Measurements from ENCODE around the gene SSTR5. TPM values are rescaled to one million over a fixed set of nuclear protein-coding genes. Genes with fewer than 3 reads are reported as not detected.

The SSTR5 gene
- total RNA-seq, 5 donors from 2014 or later (not counting 1 experiment from before 2014, with no cell fraction given): not detected

GRCh38 chr16:1048442-1049112 lies 24.0 kb upstream of the SSTR5 start:
- Histone ChIP-seq H3K4me1 (ENCODE audit: control insufficient read depth in 1 of 2, extremely low read depth in 1 of 2, insufficient read depth in 2 of 2, low read length in 2 of 2) (peaks cover 0 to 6% of the 10 kb centered on the region in 2 experiments), H3K36me3 (ENCODE audit: control insufficient read depth in 2 of 2, extremely low read depth in 1 of 2, insufficient read depth in 1 of 2, low read length in 1 of 2) (no peaks in the 10 kb centered on the region), H3K27me3 (replicated peaks in 1 of 2; ENCODE audit: control insufficient read depth in 2 of 2, extremely low read depth in 1 of 2, insufficient read depth in 2 of 2, low read length in 1 of 2) (peaks cover 0 to 43% of the 10 kb centered on the region in 2 experiments), H3K4me3 (ENCODE audit: control insufficient read depth in 1 of 2, extremely low read depth in 1 of 2, low read length in 1 of 2) (no peak overlapping the region), H3K27ac (ENCODE audit: low read length) (no peak overlapping the region), H3K9me3 (no peaks in the 10 kb centered on the region)
- ATAC-seq (replicated peaks in 1 of 4): peak; percentile 32 to 62 (median 43)
- peak in 3 of 35 experiments; percentile 20 to 33 (median 21) for DNase-seq
- H3K9me3 Mint-ChIP-seq: no peaks in the 10 kb centered on the region
- WGBS (ENCODE audit: insufficient coverage): 30% methylated on average over 34 of the region's 37 CpGs
- ChIA-PET POLR2A (no interaction called here), CTCF (interaction anchor here in 1 of 2 donors (0.7 kb wide), 1 partner anchor 229 kb away, joined by 9 read pairs; no protein-coding TSS in a partner anchor)
- no peaks in the 10 kb centered on the region for H3K27me3 Mint-ChIP-seq
- no peak overlapping the region for H3K27ac Mint-ChIP-seq
- no peaks in the 10 kb centered on the region for H3K36me3 Mint-ChIP-seq
- no peak overlapping the region for H3K4me3 Mint-ChIP-seq
- H3K4me1 Mint-ChIP-seq: no peaks in the 10 kb centered on the region

DNA sequence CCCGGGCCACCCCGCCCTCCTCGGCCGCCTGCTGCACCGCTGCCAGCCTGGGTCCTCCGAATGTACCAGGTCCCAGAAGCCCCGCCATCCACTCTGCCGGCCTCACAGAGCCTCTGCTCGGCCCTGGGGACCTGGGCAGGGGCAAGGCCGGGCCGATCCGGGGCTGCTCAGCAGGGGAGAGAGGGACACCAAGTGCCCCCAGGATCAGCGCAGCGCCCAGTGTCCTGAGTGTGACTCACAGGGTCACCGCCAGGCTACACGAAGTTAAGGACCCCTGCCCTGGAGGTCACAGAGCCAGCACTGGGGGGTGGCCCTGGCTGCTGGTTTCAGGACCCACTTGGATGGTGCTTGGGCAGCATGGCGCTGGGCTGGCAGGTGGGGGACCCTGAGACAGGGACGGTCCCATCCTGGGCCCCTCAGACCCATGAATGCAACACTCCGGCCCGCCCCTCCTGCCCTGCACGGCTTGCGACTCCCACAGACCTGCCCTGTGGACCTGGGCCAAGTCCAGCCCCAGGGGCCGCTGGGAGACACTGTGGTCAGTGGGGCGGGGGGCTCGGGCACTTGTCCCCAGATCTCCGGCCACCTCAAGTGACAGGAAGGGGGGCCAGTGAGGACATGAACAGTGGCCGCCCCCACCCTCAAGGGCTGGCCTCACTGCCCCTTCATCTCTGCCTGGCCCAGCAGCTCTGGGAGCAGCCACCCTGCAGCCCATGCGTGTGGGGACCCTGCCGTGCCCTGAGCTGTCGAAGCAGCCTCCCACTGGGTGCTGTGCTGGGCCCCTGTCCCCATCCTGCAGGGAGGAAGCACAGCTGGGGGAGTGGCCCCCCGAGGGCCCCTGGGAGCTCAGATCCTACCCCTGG lies 23.2 kb upstream of the SSTR5 start:
- no peaks in the 10 kb centered on the region for H3K4me1 Mint-ChIP-seq
- CTCF ChIA-PET: no interaction called here
- peaks cover 0 to 6% of the 10 kb centered on the region in 2 experiments for H3K4me1 ChIP-seq (ENCODE audit: control insufficient read depth in 1 of 2, extremely low read depth in 1 of 2, insufficient read depth in 2 of 2, low read length in 2 of 2)

GRCh38 chr16:1049976-1050247 lies 22.6 kb upstream of the SSTR5 start:
- no peak overlapping the region for H3K4me3 ChIP-seq (ENCODE audit: control insufficient read depth in 1 of 2, extremely low read depth in 1 of 2, low read length in 1 of 2)
- POLR2A ChIA-PET: no interaction called here
- no peaks in the 10 kb centered on the region for H3K4me1 Mint-ChIP-seq
- H3K36me3 ChIP-seq (ENCODE audit: control insufficient read depth in 2 of 2, extremely low read depth in 1 of 2, insufficient read depth in 1 of 2, low read length in 1 of 2): no peaks in the 10 kb centered on the region
- no peaks in the 10 kb centered on the region for H3K9me3 ChIP-seq
- 84% methylated on average over 11 of the region's 11 CpGs for WGBS (ENCODE audit: insufficient coverage)
- no peaks in the 10 kb centered on the region for H3K9me3 Mint-ChIP-seq
- peaks cover 0 to 7% of the 10 kb centered on the region in 2 experiments for H3K4me1 ChIP-seq (ENCODE audit: control insufficient read depth in 1 of 2, extremely low read depth in 1 of 2, insufficient read depth in 2 of 2, low read length in 2 of 2)
- DNase-seq (no peak), ATAC-seq (replicated peaks in 1 of 4) (no peak)
- no peaks in the 10 kb centered on the region for H3K27me3 Mint-ChIP-seq
- no peak overlapping the region for H3K4me3 Mint-ChIP-seq
- CTCF ChIA-PET: no interaction called here
- H3K27ac ChIP-seq (ENCODE audit: low read length): no peak overlapping the region
- peaks cover 0 to 54% of the 10 kb centered on the region in 2 experiments for H3K27me3 ChIP-seq (replicated peaks in 1 of 2; ENCODE audit: control insufficient read depth in 2 of 2, extremely low read depth in 1 of 2, insufficient read depth in 2 of 2, low read length in 1 of 2)
- H3K36me3 Mint-ChIP-seq: no peaks in the 10 kb centered on the region
- H3K27ac Mint-ChIP-seq: no peak overlapping the region

More for the DNA sequence above, 23.2 kb upstream of the SSTR5 start:
- ATAC-seq (replicated peaks in 1 of 4) (no peak), DNase-seq (no peak)
- H3K27ac ChIP-seq (ENCODE audit: low read length): no peak overlapping the region
- Mint-ChIP-seq H3K27me3 (no peaks in the 10 kb centered on the region), H3K27ac (no peak overlapping the region), H3K9me3 (no peaks in the 10 kb centered on the region), H3K36me3 (no peaks in the 10 kb centered on the region), H3K4me3 (no peak overlapping the region)
- POLR2A ChIA-PET: no interaction called here
- H3K36me3 ChIP-seq (ENCODE audit: control insufficient read depth in 2 of 2, extremely low read depth in 1 of 2, insufficient read depth in 1 of 2, low read length in 1 of 2): no peaks in the 10 kb centered on the region
- H3K4me3 ChIP-seq (ENCODE audit: control insufficient read depth in 1 of 2, extremely low read depth in 1 of 2, low read length in 1 of 2): no peak overlapping the region
- peaks cover 0 to 50% of the 10 kb centered on the region in 2 experiments for H3K27me3 ChIP-seq (replicated peaks in 1 of 2; ENCODE audit: control insufficient read depth in 2 of 2, extremely low read depth in 1 of 2, insufficient read depth in 2 of 2, low read length in 1 of 2)
- WGBS (ENCODE audit: insufficient coverage): 78% methylated on average over 31 of the region's 31 CpGs
- no peaks in the 10 kb centered on the region for H3K9me3 ChIP-seq

- 90% methylated on average over 29 of the region's 30 CpGs for WGBS (ENCODE audit: insufficient coverage)
- Mint-ChIP-seq H3K9me3 (no peaks in the 10 kb centered on the region), H3K4me1 (no peaks in the 10 kb centered on the region), H3K36me3 (no peaks in the 10 kb centered on the region), H3K27ac (no peak overlapping the region), H3K27me3 (no peaks in the 10 kb centered on the region), H3K4me3 (no peak overlapping the region)
- ATAC-seq (replicated peaks in 1 of 4): no peak
- CTCF ChIA-PET: no interaction called here
- H3K27ac ChIP-seq (ENCODE audit: low read length): no peak overlapping the region
- DNase-seq: no peak
- H3K4me1 ChIP-seq (ENCODE audit: control insufficient read depth in 1 of 2, extremely low read depth in 1 of 2, insufficient read depth in 2 of 2, low read length in 2 of 2): peaks cover 0 to 10% of the 10 kb centered on the region in 2 experiments
- peaks cover 0 to 56% of the 10 kb centered on the region in 2 experiments for H3K27me3 ChIP-seq (replicated peaks in 1 of 2; ENCODE audit: control insufficient read depth in 2 of 2, extremely low read depth in 1 of 2, insufficient read depth in 2 of 2, low read length in 1 of 2)
- H3K9me3 ChIP-seq: no peaks in the 10 kb centered on the region
- H3K4me3 ChIP-seq (ENCODE audit: control insufficient read depth in 1 of 2, extremely low read depth in 1 of 2, low read length in 1 of 2): no peak overlapping the region
- POLR2A ChIA-PET: interaction anchor here in 1 of 2 donors (0.5 kb wide), 1 partner anchor 808 kb away, joined by 3 read pairs; no protein-coding TSS in a partner anchor
- H3K36me3 ChIP-seq (ENCODE audit: control insufficient read depth in 2 of 2, extremely low read depth in 1 of 2, insufficient read depth in 1 of 2, low read length in 1 of 2): no peaks in the 10 kb centered on the region
These were observed 22.0 kb upstream of the SSTR5 start for GRCh38 chr16:1050516-1050915.

DNA sequence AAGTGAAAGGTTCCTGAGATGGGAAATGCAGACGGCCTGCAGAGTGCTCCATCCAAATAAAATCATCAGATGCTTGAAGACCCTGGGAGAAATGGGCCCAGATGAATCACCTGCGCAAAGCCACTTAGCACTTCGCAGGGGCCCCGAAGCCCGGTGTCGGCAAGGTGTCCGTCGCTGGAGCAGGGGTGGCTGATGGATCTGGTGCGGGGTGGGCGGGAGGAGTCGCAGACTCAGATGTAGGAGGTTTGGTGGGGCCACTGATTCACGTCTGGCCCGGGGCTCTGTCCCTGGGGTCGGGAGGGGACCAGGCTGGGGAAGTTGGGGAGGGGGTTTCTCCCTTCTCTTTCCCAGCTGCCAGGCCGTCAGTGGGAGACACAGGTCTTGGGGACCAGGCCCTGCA lies 21.6 kb upstream of the SSTR5 start:
- Histone ChIP-seq H3K27ac (ENCODE audit: low read length) (no peak overlapping the region), H3K27me3 (replicated peaks in 1 of 2; ENCODE audit: control insufficient read depth in 2 of 2, extremely low read depth in 1 of 2, insufficient read depth in 2 of 2, low read length in 1 of 2) (peaks cover 0 to 58% of the 10 kb centered on the region in 2 experiments), H3K9me3 (no peaks in the 10 kb centered on the region), H3K36me3 (ENCODE audit: control insufficient read depth in 2 of 2, extremely low read depth in 1 of 2, insufficient read depth in 1 of 2, low read length in 1 of 2) (no peaks in the 10 kb centered on the region), H3K4me3 (ENCODE audit: control insufficient read depth in 1 of 2, extremely low read depth in 1 of 2, low read length in 1 of 2) (no peak overlapping the region), H3K4me1 (ENCODE audit: control insufficient read depth in 1 of 2, extremely low read depth in 1 of 2, insufficient read depth in 2 of 2, low read length in 2 of 2) (peaks cover 0 to 10% of the 10 kb centered on the region in 2 experiments)
- Mint-ChIP-seq H3K36me3 (no peaks in the 10 kb centered on the region), H3K9me3 (no peaks in the 10 kb centered on the region), H3K27me3 (no peaks in the 10 kb centered on the region), H3K4me1 (no peaks in the 10 kb centered on the region), H3K4me3 (no peak overlapping the region), H3K27ac (no peak overlapping the region)
- POLR2A ChIA-PET: interaction anchor here in 1 of 2 donors (0.5 kb wide), 1 partner anchor 809 kb away, joined by 3 read pairs; no protein-coding TSS in a partner anchor
- 95% methylated on average over 9 of the region's 15 CpGs for WGBS (ENCODE audit: insufficient coverage)
- ATAC-seq (replicated peaks in 1 of 4) (no peak), DNase-seq (no peak)
- CTCF ChIA-PET: no interaction called here

DNA sequence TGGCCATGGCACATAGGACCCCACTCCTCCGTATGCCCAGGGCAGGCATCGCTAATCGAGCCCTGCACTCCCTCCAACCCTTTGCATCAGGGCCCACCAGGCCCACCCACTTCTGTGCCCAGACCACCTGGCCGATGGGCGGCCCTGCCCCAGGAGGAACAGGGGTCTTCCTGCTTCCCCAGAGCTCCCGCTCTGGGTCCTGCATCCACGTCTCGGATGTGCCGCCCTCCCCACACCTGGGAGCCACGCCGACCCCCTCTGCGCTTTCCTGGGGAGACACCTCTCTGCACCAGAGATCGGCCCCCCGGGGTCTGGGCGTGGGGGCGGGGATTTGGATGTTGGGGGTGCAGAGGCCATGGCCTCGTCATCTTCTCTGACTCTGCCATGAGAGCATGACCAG lies 21.1 kb upstream of the SSTR5 start:
- Mint-ChIP-seq H3K27ac (no peak overlapping the region), H3K27me3 (no peaks in the 10 kb centered on the region), H3K9me3 (no peaks in the 10 kb centered on the region), H3K4me3 (no peak overlapping the region), H3K36me3 (no peaks in the 10 kb centered on the region), H3K4me1 (no peaks in the 10 kb centered on the region)
- 89% methylated on average over 6 of the region's 17 CpGs for WGBS (ENCODE audit: insufficient coverage)
- DNase-seq (no peak), ATAC-seq (replicated peaks in 1 of 4) (no peak)
- Histone ChIP-seq H3K4me3 (ENCODE audit: control insufficient read depth in 1 of 2, extremely low read depth in 1 of 2, low read length in 1 of 2) (no peak overlapping the region), H3K4me1 (ENCODE audit: control insufficient read depth in 1 of 2, extremely low read depth in 1 of 2, insufficient read depth in 2 of 2, low read length in 2 of 2) (peaks cover 0 to 10% of the 10 kb centered on the region in 2 experiments), H3K9me3 (no peaks in the 10 kb centered on the region), H3K27me3 (replicated peaks in 1 of 2; ENCODE audit: control insufficient read depth in 2 of 2, extremely low read depth in 1 of 2, insufficient read depth in 2 of 2, low read length in 1 of 2) (peaks cover 0 to 60% of the 10 kb centered on the region in 2 experiments), H3K36me3 (ENCODE audit: control insufficient read depth in 2 of 2, extremely low read depth in 1 of 2, insufficient read depth in 1 of 2, low read length in 1 of 2) (no peaks in the 10 kb centered on the region), H3K27ac (ENCODE audit: low read length) (no peak overlapping the region)
- CTCF ChIA-PET: no interaction called here
- POLR2A ChIA-PET: no interaction called here
